ENCODE results near the gene ZFYVE16.
A peak's percentile ranks its signal among the peaks of the same experiment; 100 is the strongest.
"Not testable (repeated sequence)": the region's sequence is repeated elsewhere in the genome, so short reads cannot be mapped to it uniquely, and the experiment has no call there.

The ZFYVE16 gene

DNA sequence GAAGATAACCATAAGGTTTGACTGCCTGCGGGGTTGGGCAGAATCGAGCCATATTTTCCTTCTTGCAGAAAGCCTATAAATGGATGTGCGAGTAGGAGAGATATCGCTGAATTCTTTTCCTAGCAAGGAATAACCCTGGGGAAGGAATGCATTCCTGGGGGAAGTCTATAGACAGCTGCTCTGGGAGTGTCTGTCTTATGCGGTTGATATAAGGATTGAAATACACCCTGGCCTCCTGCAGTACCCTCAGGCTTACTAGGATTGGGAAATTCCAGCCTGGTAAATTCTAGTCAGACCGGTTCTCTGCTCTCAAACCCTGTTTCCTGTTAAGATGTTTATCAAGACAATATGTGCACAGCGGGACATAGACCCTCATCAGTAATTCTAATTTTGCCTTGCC, 85.6 kb downstream of the ZFYVE16 start:
- H2AFZ ChIP-seq (ENCODE audit: insufficient read depth, low read length, poor library complexity); H3K9me3 ChIP-seq (ENCODE audit: insufficient read depth, low read depth, low read length); H2BK5ac ChIP-seq (ENCODE audit: low read depth, low read length, poor library complexity); H3K23ac ChIP-seq (ENCODE audit: low read length); H2BK12ac ChIP-seq (ENCODE audit: low read length); H4K91ac ChIP-seq (ENCODE audit: low read depth, low read length); H3K27me3 ChIP-seq (ENCODE audit: insufficient read depth, low read length); H4K8ac ChIP-seq (ENCODE audit: low read depth, low read length); H3K4ac ChIP-seq (ENCODE audit: low read depth, low read length); H3K9ac ChIP-seq (ENCODE audit: low read length); H3K18ac ChIP-seq (ENCODE audit: low read length); H4K12ac ChIP-seq (ENCODE audit: low read depth, low read length); H3K79me2 ChIP-seq (ENCODE audit: control insufficient read depth, insufficient read depth, low read length, poor library complexity); H3K36me3 ChIP-seq (ENCODE audit: control insufficient read depth in 1 of 2, insufficient read depth in 2 of 2, low read length in 2 of 2); H3K14ac ChIP-seq (ENCODE audit: low read length); H2BK120ac ChIP-seq (ENCODE audit: insufficient read depth, low read length, poor library complexity); H2AK5ac ChIP-seq (ENCODE audit: low read length); H3K4me3 ChIP-seq (ENCODE audit: low read depth, low read length): not testable (repeated sequence)
- Histone ChIP-seq H3K27ac (ENCODE audit: low read depth, low read length) (peak overlapping the region; percentile 80), H3K4me1 (ENCODE audit: control insufficient read depth in 1 of 2, insufficient read depth in 2 of 2, low read length in 2 of 2) (peaks cover 13 to 21% of the 10 kb centered on the region in 2 experiments), H3K4me2 (ENCODE audit: low read length) (peak overlapping the region; percentile 56), H3K79me1 (ENCODE audit: low read length) (peaks cover 23% of the 10 kb centered on the region)
- peak; percentile 88 to 91 for DNase-seq
- no CpG with 5 or more reads among the region's 7 CpGs for WGBS (ENCODE audit: extremely low coverage, insufficient coverage, insufficient read length)

DNA sequence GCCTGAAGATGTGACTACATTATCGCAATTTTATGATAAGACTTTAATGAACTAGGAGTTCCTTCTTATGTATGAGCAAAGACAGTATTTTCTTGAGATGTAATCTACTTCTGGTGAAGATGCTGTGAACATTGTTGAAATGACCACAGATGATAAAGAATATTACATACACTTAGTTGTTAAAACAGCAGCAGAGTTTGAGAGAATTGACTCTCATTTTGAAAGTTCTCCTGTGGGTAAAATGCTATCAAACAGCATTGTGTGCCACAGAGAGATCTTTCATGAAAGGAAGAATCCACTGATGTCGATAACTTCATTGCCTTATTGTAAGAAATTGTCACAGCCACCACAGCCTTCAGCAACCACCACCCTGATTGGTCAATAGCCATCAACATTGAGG, 88.0 kb downstream of the ZFYVE16 start:
- Histone ChIP-seq H3K79me1 (ENCODE audit: low read length) (peaks cover 23% of the 10 kb centered on the region), H3K23ac (ENCODE audit: low read length) (no peak overlapping the region), H3K14ac (ENCODE audit: low read length) (peak overlapping the region; percentile 61), H3K4me3 (ENCODE audit: low read depth, low read length) (no peak overlapping the region), H4K12ac (ENCODE audit: low read depth, low read length) (no peak overlapping the region), H4K91ac (ENCODE audit: low read depth, low read length) (no peak overlapping the region), H3K9ac (ENCODE audit: low read length) (no peak overlapping the region), H3K27me3 (ENCODE audit: insufficient read depth, low read length) (no peaks in the 10 kb centered on the region), H3K4me1 (ENCODE audit: control insufficient read depth in 1 of 2, insufficient read depth in 2 of 2, low read length in 2 of 2) (peaks cover 13 to 18% of the 10 kb centered on the region in 2 experiments), H3K4me2 (ENCODE audit: low read length) (no peak overlapping the region), H3K27ac (ENCODE audit: low read depth, low read length) (no peak overlapping the region), H3K36me3 (ENCODE audit: control insufficient read depth in 1 of 2, insufficient read depth in 2 of 2, low read length in 2 of 2) (peaks cover 0 to 3% of the 10 kb centered on the region in 2 experiments), H2AK5ac (ENCODE audit: low read length) (peak overlapping the region; percentile 74), H2BK120ac (ENCODE audit: insufficient read depth, low read length, poor library complexity) (no peak overlapping the region), H3K79me2 (ENCODE audit: control insufficient read depth, insufficient read depth, low read length, poor library complexity) (peaks cover 3% of the 10 kb centered on the region), H2AFZ (ENCODE audit: insufficient read depth, low read length, poor library complexity) (no peak overlapping the region), H2BK5ac (ENCODE audit: low read depth, low read length, poor library complexity) (peak overlapping the region; percentile 63), H4K8ac (ENCODE audit: low read depth, low read length) (peak overlapping the region; percentile 54), H3K9me3 (ENCODE audit: insufficient read depth, low read depth, low read length) (peaks cover 2% of the 10 kb centered on the region), H3K4ac (ENCODE audit: low read depth, low read length) (no peak overlapping the region), H3K18ac (ENCODE audit: low read length) (no peak overlapping the region), H2BK12ac (ENCODE audit: low read length) (peak overlapping the region; percentile 87)
- no CpG with 5 or more reads among the region's 2 CpGs for WGBS (ENCODE audit: extremely low coverage, insufficient coverage, insufficient read length)
- DNase-seq = peak in 1 of 2 donors; percentile 35

DNA sequence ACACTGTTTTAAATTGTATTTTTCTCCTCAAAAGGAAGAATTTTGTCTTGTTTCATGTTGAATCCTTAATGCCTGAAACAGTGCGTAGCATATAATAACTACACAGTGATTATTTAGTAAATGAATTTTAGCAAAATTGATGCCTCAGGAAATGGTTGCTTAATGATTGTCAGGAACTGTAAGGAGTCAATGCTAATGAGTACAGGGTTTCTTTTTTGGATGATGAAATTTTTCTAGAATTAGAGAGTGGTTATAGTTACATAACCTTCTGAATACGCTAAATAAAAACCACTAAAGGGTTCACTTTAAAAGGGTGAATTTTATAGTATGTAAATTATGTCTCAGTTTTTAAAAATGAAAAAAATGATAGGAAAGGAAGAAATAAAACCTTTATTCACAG, 94.9 kb downstream of the ZFYVE16 start:
- no peak overlapping the region for H3K4me2 ChIP-seq (ENCODE audit: low read length)
- H3K79me2 ChIP-seq (ENCODE audit: control insufficient read depth, insufficient read depth, low read length, poor library complexity) = no peaks in the 10 kb centered on the region
- H3K79me1 ChIP-seq (ENCODE audit: low read length) = no peaks in the 10 kb centered on the region
- no peaks in the 10 kb centered on the region for H3K9me3 ChIP-seq (ENCODE audit: insufficient read depth, low read depth, low read length)
- H3K27ac ChIP-seq (ENCODE audit: low read depth, low read length) = no peak overlapping the region
- no peak overlapping the region for H4K8ac ChIP-seq (ENCODE audit: low read depth, low read length)
- H2BK5ac ChIP-seq (ENCODE audit: low read depth, low read length, poor library complexity) = no peak overlapping the region
- DNase-seq = no peak
- H3K18ac ChIP-seq (ENCODE audit: low read length) = no peak overlapping the region
- H3K23ac ChIP-seq (ENCODE audit: low read length) = no peak overlapping the region
- no peak overlapping the region for H4K91ac ChIP-seq (ENCODE audit: low read depth, low read length)
- no peak overlapping the region for H3K4ac ChIP-seq (ENCODE audit: low read depth, low read length)
- no CpG with 5 or more reads among the region's 2 CpGs for WGBS (ENCODE audit: extremely low coverage, insufficient coverage, insufficient read length)
- no peaks in the 10 kb centered on the region for H3K36me3 ChIP-seq (ENCODE audit: control insufficient read depth in 1 of 2, insufficient read depth in 2 of 2, low read length in 2 of 2)
- no peak overlapping the region for H3K9ac ChIP-seq (ENCODE audit: low read length)
- no peak overlapping the region for H2BK12ac ChIP-seq (ENCODE audit: low read length)
- no peak overlapping the region for H2BK120ac ChIP-seq (ENCODE audit: insufficient read depth, low read length, poor library complexity)
- no peak overlapping the region for H3K14ac ChIP-seq (ENCODE audit: low read length)
- no peaks in the 10 kb centered on the region for H3K27me3 ChIP-seq (ENCODE audit: insufficient read depth, low read length)
- no peaks in the 10 kb centered on the region for H3K4me1 ChIP-seq (ENCODE audit: control insufficient read depth in 1 of 2, insufficient read depth in 2 of 2, low read length in 2 of 2)
- no peak overlapping the region for H2AK5ac ChIP-seq (ENCODE audit: low read length)
- H3K4me3 ChIP-seq (ENCODE audit: low read depth, low read length) = no peak overlapping the region
- H2AFZ ChIP-seq (ENCODE audit: insufficient read depth, low read length, poor library complexity) = no peak overlapping the region
- H4K12ac ChIP-seq (ENCODE audit: low read depth, low read length) = no peak overlapping the region

DNA sequence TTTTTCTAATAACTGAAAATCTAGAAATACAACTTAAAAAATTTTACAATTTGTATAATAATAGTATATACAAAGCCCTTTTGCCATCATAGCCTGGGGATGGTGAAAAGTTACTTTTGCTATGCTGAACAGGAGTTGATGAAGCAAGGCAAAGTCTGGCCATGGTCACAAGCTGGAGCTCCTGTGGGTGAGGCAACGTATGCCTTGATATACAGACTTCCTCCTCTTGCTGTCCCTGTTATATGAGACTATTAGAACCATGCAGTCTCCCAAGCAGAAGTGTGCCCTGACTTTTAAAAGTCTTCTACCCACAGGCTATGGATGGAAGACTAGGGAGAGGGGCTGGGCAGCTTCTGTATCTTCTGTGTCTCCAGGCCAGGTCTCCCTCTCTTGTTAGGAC, 95.8 kb downstream of the ZFYVE16 start:
- Histone ChIP-seq H3K79me1 (ENCODE audit: low read length) (no peaks in the 10 kb centered on the region), H2BK5ac (ENCODE audit: low read depth, low read length, poor library complexity) (no peak overlapping the region), H2BK120ac (ENCODE audit: insufficient read depth, low read length, poor library complexity) (no peak overlapping the region), H3K9me3 (ENCODE audit: insufficient read depth, low read depth, low read length) (no peaks in the 10 kb centered on the region), H3K18ac (ENCODE audit: low read length) (no peak overlapping the region), H3K9ac (ENCODE audit: low read length) (no peak overlapping the region), H3K4me1 (ENCODE audit: control insufficient read depth in 1 of 2, insufficient read depth in 2 of 2, low read length in 2 of 2) (no peaks in the 10 kb centered on the region), H3K79me2 (ENCODE audit: control insufficient read depth, insufficient read depth, low read length, poor library complexity) (no peaks in the 10 kb centered on the region), H4K8ac (ENCODE audit: low read depth, low read length) (no peak overlapping the region), H3K36me3 (ENCODE audit: control insufficient read depth in 1 of 2, insufficient read depth in 2 of 2, low read length in 2 of 2) (no peaks in the 10 kb centered on the region), H3K4ac (ENCODE audit: low read depth, low read length) (no peak overlapping the region), H4K91ac (ENCODE audit: low read depth, low read length) (no peak overlapping the region), H3K4me3 (ENCODE audit: low read depth, low read length) (no peak overlapping the region), H3K27me3 (ENCODE audit: insufficient read depth, low read length) (no peaks in the 10 kb centered on the region), H3K23ac (ENCODE audit: low read length) (no peak overlapping the region), H2AFZ (ENCODE audit: insufficient read depth, low read length, poor library complexity) (no peak overlapping the region), H2AK5ac (ENCODE audit: low read length) (no peak overlapping the region), H3K27ac (ENCODE audit: low read depth, low read length) (no peak overlapping the region), H2BK12ac (ENCODE audit: low read length) (no peak overlapping the region), H4K12ac (ENCODE audit: low read depth, low read length) (no peak overlapping the region), H3K4me2 (ENCODE audit: low read length) (no peak overlapping the region), H3K14ac (ENCODE audit: low read length) (no peak overlapping the region)
- DNase-seq = no peak
- no CpG with 5 or more reads among the region's 1 CpG for WGBS (ENCODE audit: extremely low coverage, insufficient coverage, insufficient read length)
